GM19099 (cell line): Measurements from ENCODE around the gene TPP2.
A peak's percentile ranks its signal among the peaks of the same experiment; 100 is the strongest.

ENCODE experiments used
- POLR2A ChIP-seq: IDR thresholded peaks from 3 replicates; pipeline ENCODE4 v1.6.1; 2011; ENCODE audit warnings: low read depth; ENCODE audit not compliant: insufficient read length; ENCODE audit errors: extremely low read depth

TPP2 gene

GRCh38 chr13:102596147-102597028 lies at the start of gene TPP2:
Gene TPP2, plus strand, starts transcription at chr13:102596986. Its CDS starts 53 bp downstream, at chr13:102597039.
- peak; percentile 95 for TF ChIP-seq POLR2A

DNA sequence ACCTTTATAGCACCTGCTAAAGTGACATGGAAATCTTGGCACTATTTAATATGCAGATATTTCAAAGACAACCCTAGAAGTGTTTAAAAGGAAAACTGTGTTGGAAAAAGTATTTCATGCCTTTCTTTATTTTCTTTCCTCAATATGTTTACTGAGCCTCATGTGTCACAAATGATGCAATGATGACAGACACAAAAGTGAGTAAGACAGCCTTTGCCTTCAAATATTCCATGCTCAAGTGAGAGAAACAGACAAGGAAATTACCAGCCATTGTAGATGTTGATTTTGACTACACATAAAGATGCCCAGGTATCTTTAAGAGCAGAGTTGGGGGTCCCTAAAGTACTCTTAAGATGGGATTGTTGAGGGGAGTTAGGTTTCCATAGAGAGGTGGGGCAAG lies 48.0 kb upstream of the TPP2 start:
- TF ChIP-seq POLR2A: no peak

DNA sequence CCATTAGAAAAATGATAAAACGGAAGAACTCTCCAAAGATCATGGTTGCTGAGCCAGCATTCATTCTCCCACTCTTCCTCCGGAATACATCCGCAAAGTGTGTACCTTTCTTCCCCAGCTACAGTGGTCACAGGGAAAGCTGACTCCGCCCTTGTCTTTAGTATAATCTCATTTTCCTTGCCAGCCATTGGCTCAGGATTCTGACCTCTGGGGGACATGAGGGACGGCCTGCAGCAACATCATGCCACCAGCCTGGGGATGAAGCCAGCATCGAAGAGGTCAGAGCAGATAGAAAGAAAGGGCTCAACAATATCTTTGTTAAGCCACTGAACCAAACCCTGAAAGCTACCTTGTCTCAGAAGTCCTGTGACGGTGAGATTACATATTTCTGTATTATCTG lies 46.3 kb upstream of the TPP2 start:
- no peak for TF ChIP-seq POLR2A

DNA sequence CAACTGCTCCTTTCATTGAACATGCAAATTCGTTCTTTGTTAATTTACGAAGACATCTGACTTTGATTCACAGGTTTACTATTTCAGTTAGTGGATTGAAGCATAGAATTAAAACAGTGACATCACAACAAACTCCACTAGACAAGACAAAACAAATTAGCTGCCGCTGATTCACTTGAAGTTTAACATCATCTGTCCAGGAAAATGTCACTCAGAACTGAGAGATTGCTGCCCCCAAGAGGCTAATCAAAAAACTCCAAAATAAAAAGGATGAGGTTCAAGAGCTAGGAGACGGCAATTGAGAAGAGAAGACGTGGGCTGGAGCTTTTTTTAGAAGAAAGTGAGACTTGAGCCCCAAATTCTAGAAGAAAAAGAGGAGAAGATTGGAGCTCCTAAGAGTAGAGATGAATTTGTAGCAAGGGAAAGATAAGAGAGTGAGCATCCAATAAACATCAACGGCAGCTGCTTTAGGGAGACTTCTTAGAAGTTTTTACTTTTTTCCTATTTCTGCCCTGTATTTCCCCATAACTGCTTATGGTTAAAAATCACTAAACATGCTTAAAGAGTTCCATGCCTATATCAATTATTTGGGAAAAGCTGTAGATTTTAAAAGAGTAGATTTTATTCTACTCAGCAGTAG lies 40.8 kb upstream of the TPP2 start:
- TF ChIP-seq POLR2A: no peak

DNA sequence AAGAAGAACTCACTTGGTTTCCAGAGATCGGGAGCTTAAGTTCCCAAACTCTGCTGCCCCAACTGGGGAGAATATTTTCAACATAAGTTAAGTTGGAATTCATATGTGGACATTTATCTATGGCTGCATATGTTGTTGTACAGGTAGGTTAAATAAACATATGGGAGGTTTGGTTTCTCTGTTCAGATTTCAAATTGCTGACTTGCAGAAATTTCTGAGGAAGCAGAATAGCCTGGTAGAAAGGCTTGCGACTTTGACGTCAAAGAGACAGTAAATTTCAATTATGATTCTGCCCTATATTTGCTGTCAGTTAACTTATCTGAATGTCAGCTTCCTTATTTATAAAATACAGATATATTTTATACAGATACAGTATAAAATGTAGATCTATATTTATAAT lies 40.0 kb upstream of the TPP2 start:
- no peak for TF ChIP-seq POLR2A

DNA sequence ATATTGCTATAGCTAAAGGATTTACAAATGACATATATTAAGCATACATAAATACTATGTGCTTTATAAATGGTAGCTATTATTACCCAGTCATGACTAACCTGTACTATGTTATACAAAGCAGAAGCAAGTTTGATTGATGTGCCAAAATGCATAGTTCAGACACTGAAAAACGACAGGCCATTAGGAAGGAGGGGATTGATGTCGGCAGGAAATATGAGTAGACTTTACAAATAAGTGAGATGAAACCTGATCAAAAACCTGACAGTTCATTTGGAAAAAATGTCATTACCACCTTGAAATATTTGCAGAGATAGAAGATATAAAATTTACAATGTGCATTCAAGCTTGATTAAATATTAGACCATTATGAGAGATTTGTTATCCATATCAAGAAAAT lies 38.8 kb upstream of the TPP2 start:
- TF ChIP-seq POLR2A: no peak

DNA sequence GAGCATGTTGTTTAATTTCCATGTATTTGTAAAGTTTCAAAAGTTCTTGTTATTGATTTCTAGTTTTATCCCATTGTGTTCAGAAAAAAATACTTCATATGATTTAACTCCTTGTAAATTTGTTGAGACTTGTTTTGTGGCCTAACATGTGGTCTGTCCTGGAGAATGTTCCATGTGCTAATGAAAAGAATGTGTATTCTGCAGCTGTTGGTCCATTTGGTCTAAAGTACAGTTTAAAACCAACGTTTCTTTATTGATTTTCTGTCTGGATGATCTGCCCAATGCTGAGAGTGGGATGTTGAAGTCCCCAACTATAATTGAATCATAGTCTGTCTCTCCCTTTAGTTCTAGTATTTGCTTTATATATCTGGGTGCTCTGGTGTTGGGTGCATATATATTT lies 34.9 kb upstream of the TPP2 start:
- no peak for TF ChIP-seq POLR2A

DNA sequence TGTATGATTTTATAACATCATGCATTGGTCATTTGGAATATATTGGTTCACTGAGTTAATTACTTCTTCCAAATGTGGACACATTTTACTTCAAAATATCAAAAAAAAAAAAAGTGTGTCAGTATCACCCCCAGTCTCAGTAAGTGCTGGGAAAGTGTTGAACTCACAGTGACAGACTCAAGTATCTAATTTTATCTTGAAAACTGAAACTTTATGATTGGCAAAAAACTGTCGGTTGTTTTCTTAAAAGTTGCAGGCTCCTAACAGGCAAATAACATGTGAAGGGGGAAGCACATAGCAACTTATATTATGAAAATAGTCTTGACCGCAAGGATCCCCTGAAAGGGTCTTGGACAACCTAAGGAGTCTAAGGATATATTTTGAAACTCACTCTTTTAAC lies 33.5 kb upstream of the TPP2 start:
- no peak for TF ChIP-seq POLR2A

GRCh38 chr13:102564564-102564963 lies 32.2 kb upstream of the TPP2 start:
- no peak for TF ChIP-seq POLR2A

- no peak for TF ChIP-seq POLR2A
Measured at GRCh38 chr13:102566513-102566912, 30.3 kb upstream of the TPP2 start.

DNA sequence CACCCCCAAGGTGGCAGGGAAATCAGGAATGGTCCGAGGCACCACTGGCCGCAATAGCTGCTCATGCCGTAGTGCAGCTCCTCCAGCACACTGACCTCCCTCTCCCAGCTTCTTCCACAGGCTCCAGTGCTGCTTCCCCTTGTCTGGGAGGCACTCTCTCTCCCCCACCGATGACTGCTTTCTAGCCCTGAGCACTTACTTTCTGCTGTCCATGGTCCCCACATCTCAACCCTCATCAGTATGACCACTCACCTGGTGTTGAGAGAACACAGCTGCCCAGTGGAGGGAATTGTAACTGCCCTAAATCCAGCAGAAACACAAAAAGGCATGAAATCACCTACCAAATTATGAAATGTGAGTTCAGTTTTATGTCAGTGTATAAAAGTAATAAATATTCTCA lies 28.9 kb upstream of the TPP2 start:
- TF ChIP-seq POLR2A: no peak

- TF ChIP-seq POLR2A: no peak
Measured at GRCh38 chr13:102569488-102569887, 27.3 kb upstream of the TPP2 start.

DNA sequence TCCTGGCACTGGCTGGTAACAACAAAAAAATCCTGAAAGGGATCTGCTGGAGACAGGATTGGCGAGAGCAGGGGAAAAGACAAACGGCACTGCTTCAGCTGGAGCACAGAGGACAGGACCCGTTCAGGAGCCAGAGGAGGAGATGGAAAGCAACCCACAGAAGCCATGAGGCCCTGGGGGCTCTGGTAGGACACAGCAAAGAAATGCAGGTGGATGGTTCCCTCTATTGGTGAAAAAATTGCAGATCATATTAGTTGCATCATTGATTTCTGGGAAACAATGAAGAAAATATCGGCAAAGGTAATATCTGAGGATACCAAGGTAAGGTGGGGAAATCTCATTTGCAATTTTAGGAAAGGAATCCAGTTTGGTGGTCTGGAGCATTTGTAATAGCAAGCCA lies 25.7 kb upstream of the TPP2 start:
- no peak for TF ChIP-seq POLR2A

DNA sequence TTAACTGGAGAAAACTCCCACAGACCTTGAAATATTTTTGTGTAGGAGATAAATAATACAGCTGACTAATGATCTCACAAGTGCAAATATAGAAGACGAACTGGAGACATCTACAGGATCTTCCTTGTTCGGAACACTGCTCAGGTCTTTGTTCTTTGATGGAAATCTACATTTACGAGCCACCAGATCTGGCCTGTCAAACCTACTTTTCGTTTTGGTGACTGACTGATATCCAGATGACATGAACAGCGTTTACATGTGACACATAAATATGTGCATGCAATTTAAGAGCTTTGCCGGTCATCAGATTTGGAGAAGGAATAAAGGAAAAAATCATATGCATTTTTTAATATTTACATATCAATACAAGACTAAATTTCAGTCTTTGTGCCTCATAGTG lies 24.5 kb upstream of the TPP2 start:
- TF ChIP-seq POLR2A: no peak

DNA sequence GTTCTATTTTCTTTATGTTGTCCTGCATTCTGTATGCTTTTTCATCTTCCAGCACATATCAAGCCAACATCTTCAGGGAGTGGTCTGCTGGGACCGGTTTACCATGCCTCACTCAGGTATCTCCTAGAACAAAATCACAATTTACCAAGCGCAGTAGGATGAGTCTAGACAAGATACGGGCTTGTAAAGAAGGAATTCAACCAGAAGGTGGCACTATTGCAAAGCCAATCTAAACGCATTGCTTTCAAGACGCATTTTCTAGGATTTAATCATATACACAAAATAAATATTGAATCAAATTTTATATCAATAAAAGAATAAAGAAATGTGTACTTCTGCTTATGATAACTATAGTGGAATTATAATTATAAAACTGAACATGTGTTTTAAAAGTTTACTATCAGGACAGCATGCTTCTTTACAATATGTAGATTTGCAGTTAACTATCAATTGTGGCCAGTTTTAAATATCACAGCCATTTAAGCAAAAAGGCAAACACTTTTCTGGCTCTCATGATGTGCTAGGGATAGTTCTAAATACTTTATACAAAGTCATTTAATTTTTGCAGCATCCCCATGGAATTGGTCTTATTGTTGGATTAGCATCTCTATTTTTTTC lies 16.1 kb upstream of the TPP2 start:
- no peak for TF ChIP-seq POLR2A

- no peak for TF ChIP-seq POLR2A
Measured at GRCh38 chr13:102582256-102582655, 14.5 kb upstream of the TPP2 start.
